DMS53 treated with DMSO at 0.1 percent for 48 hours (cell line): ENCODE results near the gene CSNK1E.
A peak's percentile ranks its signal among the peaks of the same experiment; 100 is the strongest.

ENCODE experiments used
- DNase-seq: peaks from one replicate; lab custom pipeline; 2025; ENCODE audit not compliant: unreplicated experiment; lab: John Stamatoyannopoulos, UW

CSNK1E gene

DNA sequence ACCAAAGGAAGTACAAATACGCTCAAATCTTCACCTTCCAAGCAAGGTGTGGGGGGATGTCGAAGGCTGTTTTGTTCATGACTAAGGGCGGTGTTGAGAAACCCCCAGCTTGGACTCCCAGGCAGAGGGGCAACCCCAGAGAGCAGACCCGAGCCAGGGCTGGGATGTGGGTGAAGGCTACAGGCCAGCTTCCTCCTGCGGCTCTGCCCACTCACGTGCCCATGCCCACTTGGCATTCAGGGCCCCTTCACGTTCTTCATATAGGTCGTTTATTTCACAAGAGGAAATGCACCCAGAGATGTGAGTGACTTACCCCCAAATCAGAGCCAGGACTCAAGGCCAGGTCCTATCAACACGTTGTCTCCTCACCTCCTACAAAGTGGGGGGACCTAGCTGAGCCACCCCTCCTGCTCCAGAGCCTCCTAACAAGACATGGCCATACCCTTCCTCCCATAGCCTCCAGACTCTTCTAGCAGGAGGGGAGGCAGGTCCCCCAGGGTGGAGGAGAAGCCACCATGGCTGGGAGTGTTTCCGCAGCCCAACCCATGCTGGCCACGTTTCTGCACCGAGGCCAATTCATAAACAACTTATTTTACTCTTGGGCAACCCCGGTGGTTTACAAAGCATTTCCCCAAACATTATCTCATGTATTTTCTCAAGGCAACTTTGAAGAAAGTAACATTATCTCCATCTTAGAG, 66.4 kb downstream of the CSNK1E start:
- DNase-seq: no peak

- DNase-seq: no peak
Observed at GRCh38 chr22:38249803-38250642, 67.2 kb downstream of the CSNK1E start.

GRCh38 chr22:38249301-38249700, 67.9 kb downstream of the CSNK1E start:
- no peak for DNase-seq

DNA sequence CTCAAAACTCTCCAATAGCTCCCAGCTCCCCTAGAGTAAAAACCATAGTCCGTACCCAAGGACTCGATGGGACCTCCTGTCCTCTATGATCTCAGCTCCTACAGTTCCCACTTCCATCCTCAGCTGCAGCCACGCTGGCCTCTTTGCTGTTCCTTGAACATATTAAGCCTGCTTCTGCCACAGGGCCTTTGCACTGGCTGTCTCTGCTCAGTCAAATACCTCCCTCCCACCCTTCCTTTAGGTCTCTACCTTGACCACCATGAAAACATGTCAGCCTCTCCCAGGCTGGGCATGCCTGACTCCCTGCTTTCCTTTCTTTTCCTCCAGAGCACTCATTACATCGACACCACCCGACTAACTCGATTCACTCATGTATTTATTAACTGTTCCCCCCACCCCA, 69.0 kb downstream of the CSNK1E start:
- no peak for DNase-seq

- no peak for DNase-seq
Observed at GRCh38 chr22:38247713-38248112, 69.5 kb downstream of the CSNK1E start.

DNA sequence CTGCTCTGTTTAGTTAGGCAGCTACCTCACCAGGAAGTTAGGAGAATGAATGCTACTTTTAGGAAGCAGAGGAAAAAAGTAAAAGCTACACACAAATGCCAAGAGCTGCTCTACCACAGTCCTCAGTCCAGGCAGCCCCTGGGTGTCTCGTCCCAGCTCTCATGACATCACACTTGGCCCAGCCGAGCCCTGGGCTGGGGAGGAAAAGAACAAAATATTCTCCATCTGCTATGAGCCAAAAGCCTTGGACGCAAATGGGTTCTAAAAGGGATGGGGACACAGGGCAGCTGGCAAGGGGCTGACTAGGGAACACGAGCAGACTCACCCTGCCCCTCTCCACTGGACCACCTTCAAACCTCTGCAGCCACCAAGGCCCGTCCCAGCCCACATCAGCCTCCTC, 70.5 kb downstream of the CSNK1E start:
- DNase-seq: no peak

DNA sequence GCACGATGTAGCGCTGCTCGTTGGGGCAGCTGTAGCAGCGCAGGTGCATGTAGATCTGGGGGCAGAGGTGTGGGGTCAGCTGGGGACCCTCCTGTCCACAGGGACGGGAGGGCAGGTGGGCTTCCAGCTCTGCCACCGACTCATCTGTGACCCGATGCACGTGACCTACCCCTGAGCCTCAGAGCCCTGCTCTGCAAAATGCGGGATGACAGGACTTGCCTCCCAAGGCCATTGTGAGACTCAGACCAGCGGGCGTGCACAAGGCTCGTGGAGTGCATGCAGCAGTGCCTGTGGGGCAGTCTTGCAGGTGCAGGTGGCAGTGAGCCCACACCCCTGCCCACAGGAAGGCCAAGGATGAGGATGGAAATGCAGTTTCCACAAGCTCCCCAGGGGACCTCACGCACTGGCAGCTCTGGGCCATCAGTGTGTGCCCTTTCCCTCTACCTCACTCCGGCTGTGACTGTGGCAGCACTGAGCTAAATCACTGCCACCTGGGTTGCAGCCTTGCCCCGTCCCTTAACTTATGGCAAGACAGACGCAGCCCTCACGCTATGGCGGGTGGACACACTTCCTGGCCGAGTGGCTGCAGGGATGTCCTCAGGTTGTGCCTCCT, 71.1 kb downstream of the CSNK1E start:
- no peak for DNase-seq

DNA sequence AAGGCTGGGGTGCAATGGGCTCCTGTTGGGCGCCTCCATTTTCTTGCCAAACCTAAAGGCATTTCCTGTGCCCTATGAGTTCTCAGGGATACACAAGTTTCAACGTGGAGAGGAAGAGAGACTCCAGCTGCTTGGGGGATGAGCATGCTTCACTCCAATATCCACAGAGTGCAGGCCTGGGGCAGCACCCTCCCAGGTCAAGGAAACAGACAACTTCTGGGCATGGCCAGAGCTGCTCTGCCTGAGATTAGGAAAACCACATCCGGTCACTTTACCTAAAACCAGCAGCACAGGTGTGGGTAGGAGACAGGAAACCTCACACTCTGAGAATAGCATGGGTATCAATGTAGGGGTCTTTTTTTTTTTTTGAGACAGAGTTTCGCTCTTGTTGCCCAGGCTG, 73.1 kb downstream of the CSNK1E start:
- no peak for DNase-seq

GRCh38 chr22:38243007-38243765, 74.0 kb downstream of the CSNK1E start:
- peak; percentile 60 for DNase-seq

GRCh38 chr22:38240734-38241252, 76.4 kb downstream of the CSNK1E start:
- peak; percentile 27 for DNase-seq
